COR-L47 (cell line): ENCODE results near the gene FZD1.

Experiments used
- DNase-seq: peaks from one replicate; lab custom pipeline; 2025; lab: John Stamatoyannopoulos, UW

Gene FZD1

DNA sequence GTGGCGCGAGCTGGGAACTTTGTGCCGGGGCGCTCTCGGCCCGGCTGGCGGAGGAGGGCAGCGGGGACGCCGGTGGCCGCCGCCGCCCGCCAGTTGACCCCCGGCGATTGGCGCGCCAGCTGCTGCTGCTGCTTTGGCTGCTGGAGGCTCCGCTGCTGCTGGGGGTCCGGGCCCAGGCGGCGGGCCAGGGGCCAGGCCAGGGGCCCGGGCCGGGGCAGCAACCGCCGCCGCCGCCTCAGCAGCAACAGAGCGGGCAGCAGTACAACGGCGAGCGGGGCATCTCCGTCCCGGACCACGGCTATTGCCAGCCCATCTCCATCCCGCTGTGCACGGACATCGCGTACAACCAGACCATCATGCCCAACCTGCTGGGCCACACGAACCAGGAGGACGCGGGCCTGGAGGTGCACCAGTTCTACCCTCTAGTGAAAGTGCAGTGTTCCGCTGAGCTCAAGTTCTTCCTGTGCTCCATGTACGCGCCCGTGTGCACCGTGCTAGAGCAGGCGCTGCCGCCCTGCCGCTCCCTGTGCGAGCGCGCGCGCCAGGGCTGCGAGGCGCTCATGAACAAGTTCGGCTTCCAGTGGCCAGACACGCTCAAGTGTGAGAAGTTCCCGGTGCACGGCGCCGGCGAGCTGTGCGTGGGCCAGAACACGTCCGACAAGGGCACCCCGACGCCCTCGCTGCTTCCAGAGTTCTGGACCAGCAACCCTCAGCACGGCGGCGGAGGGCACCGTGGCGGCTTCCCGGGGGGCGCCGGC, 870 bp downstream of the FZD1 start:
- DNase-seq: peak; percentile 53

DNA sequence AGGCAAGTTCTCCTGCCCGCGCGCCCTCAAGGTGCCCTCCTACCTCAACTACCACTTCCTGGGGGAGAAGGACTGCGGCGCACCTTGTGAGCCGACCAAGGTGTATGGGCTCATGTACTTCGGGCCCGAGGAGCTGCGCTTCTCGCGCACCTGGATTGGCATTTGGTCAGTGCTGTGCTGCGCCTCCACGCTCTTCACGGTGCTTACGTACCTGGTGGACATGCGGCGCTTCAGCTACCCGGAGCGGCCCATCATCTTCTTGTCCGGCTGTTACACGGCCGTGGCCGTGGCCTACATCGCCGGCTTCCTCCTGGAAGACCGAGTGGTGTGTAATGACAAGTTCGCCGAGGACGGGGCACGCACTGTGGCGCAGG, 1.4 kb downstream of the FZD1 start:
- no peak for DNase-seq

DNA sequence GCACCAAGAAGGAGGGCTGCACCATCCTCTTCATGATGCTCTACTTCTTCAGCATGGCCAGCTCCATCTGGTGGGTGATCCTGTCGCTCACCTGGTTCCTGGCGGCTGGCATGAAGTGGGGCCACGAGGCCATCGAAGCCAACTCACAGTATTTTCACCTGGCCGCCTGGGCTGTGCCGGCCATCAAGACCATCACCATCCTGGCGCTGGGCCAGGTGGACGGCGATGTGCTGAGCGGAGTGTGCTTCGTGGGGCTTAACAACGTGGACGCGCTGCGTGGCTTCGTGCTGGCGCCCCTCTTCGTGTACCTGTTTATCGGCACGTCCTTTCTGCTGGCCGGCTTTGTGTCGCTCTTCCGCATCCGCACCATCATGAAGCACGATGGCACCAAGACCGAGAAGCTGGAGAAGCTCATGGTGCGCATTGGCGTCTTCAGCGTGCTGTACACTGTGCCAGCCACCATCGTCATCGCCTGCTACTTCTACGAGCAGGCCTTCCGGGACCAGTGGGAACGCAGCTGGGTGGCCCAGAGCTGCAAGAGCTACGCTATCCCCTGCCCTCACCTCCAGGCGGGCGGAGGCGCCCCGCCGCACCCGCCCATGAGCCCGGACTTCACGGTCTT, 1.9 kb downstream of the FZD1 start:
- no peak for DNase-seq

DNA sequence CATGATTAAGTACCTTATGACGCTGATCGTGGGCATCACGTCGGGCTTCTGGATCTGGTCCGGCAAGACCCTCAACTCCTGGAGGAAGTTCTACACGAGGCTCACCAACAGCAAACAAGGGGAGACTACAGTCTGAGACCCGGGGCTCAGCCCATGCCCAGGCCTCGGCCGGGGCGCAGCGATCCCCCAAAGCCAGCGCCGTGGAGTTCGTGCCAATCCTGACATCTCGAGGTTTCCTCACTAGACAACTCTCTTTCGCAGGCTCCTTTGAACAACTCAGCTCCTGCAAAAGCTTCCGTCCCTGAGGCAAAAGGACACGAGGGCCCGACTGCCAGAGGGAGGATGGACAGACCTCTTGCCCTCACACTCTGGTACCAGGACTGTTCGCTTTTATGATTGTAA, 2.5 kb downstream of the FZD1 start:
- DNase-seq: no peak

DNA sequence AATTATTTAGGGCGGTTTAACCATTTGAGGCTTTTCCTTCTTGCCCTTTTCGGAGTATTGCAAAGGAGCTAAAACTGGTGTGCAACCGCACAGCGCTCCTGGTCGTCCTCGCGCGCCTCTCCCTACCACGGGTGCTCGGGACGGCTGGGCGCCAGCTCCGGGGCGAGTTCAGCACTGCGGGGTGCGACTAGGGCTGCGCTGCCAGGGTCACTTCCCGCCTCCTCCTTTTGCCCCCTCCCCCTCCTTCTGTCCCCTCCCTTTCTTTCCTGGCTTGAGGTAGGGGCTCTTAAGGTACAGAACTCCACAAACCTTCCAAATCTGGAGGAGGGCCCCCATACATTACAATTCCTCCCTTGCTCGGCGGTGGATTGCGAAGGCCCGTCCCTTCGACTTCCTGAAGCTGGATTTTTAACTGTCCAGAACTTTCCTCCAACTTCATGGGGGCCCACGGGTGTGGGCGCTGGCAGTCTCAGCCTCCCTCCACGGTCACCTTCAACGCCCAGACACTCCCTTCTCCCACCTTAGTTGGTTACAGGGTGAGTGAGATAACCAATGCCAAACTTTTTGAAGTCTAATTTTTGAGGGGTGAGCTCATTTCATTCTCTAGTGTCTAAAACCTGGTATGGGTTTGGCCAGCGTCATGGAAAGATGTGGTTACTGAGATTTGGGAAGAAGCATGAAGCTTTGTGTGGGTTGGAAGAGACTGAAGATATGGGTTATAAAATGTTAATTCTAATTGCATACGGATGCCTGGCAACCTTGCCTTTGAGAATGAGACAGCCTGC, 3.1 kb downstream of the FZD1 start:
- DNase-seq: no peak

DNA sequence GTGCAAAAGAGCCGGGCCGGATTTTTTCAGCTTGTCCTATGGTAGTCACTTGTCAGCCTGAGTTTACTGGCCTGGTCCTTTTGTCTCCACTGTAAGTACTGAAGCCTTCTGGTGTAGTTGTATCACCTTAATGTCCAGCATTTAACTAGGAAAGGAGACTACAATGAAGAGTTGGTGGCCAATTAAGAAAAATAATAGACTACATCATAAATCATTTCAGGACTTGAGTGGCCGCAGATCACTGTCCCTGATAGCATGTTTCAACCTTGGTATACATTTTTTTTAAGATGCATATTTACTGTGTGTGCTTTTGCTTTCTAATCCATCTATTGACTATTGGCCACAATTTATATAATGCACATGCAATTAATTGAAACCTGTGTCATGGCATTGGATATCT, 6.1 kb downstream of the FZD1 start:
- DNase-seq: no peak

DNA sequence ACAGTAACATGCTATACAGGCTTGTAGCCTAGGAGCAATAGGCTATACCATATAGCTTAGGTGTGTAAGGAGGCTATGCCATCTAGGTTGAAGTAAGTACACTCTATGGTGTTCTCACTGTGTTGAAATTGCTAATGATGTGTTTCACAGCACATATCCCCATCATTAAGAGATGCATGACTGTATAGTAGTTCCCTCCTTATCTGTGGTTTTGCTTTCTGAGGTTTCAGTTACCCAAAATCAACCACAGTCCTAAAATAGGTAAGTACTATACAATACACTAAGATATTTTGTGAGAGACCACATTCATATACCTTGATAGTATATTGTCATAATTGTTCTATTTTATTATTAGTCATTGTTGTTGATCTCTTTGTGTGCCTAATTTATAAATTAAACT, 12.7 kb downstream of the FZD1 start:
- no peak for DNase-seq

DNA sequence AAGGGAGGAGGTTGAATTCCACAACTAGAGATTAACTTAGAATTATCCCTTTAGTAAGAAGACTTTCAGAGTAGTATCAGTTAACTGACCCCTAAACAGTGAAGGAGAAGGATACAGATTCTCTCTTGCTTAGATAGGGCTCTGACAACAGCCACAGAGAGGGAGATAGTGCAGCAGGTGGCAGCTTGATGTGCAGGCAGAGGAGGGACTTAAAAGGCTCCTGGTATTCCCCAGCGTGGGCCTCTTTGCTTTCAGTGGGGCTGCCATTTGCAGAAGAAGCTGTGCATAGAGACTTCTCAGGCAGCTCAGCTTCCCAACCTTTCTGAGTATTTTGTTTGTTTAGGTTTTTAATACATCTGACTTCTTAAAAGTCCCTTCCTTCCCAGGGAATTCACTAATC, 16.0 kb downstream of the FZD1 start:
- no peak for DNase-seq

DNA sequence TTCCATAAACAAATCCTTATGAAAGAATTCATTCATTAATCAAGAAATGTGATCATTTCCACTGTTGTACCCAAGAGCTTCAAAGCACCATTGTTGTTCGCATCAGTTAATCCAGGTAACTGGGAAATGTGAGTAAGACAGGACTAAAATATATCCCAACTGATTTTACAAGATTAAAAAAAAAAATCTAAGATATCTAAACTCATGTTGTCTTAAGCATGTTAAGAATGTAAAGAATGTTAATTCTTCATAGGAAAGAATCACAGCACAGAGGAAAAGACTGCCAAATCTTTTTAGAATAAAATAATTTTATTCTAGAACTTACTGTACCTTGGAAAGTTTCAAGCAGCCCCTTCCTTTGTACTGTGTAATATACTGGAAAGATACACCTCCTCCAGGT, 16.4 kb downstream of the FZD1 start:
- no peak for DNase-seq

DNA sequence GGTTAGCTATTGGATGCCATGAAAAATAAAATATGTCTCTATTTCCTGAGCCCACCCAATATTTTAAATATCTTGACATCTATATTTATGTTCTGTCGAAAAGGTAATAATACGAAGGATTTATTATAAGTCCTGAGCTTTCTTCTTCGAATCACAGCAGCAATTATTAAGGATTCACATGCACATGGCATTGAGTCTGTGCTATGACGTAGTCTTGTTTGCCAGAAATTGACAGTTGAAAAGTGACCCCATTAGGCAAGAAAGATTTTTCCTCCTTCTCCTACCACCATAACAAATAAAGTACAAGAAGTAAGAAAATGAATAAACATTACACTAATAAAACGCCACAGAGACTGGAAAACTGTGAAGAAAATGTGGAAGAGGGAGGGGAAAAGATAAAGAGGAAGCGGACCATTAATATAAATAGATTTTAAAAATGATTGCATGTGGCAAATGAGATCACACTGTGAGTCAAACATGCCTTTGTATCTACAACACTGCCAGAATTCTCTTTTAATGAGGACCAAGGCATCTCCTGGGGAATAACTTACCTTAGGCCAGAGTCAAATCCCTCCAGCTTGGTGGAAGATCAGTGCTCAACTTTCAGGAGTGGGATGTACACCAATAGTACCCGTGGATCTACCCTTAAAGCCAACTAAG, 21.6 kb downstream of the FZD1 start:
- no peak for DNase-seq

DNA sequence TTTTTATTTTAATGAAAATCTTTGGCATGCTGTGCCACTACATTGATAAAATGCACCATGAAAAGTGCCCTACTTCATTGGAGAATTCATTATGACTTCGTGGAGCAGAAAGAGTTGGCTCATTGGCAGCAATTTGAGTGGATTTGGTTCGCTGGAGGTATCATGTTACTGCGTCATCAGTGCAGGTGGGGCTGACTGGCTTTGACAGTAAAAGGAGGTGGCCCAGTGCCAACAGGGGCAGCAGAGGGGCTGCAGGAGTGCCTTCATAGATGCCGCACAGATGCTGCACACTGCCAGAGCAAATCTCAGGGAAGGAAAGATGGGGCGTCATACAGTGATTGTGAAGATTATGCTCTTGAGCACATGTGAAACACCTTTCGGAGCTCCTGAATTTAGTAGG, 22.2 kb downstream of the FZD1 start:
- DNase-seq: peak; percentile 78

DNA sequence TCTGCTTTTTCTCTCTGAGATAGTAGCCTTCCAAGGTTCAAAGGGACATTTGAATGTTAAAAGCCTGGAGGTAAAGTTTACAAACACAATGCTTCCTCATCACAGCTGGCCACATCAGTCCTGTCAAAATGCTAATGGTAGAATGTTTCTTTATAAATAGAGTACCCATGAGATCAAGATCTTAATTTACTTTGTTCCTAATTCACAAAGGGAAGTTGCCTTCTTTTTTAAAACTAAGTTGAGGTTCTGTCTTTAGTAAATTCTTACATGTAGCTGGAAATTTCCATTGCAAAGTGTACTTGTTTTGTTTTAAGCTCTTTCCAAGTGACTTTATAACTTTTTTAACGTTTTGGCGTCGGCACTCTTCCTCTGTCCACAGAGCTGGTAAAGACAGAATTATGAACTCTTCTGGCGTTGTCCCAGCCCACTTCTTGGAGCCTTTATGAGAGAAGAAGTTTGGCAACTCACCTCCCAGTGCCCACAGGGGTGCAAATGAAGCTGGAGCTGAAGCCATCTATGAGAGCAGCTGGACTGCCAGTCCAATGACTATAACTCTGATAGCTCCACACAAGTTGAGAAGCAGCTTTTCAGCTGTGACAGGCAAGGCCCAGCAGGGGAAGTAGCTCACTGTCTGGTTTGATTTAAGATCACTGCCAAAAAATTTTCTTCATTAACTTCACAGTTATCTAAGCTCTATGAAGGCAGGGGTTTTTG, 23.3 kb downstream of the FZD1 start:
- no peak for DNase-seq

DNA sequence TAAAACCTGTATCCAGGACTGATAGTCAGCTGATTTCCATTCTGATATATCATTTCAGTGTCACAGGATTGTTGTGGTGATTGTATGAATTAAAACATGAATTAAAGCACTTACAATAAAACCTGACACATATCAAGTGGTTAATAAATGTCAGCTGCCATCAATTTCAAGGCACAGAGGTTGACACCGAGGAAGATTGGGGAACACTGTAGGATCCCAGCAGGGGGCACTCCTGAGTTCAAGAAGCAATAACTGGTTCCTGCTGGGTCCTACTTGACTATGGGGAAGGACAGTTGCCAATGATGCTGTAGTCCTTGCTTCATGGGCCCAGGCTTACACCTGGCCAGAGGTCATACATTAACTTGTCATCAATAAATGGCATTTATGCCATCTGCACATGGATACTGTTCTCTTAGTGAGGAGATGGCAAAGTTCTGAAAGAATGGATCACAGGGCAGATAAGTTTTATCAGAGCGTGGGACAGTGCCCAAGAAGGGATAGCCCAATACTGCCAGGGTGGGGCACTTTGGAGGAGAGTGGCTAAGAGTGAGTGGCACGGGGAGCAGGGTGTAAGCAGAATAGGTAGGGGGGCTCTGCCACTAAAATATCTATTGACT, 24.1 kb downstream of the FZD1 start:
- no peak for DNase-seq

DNA sequence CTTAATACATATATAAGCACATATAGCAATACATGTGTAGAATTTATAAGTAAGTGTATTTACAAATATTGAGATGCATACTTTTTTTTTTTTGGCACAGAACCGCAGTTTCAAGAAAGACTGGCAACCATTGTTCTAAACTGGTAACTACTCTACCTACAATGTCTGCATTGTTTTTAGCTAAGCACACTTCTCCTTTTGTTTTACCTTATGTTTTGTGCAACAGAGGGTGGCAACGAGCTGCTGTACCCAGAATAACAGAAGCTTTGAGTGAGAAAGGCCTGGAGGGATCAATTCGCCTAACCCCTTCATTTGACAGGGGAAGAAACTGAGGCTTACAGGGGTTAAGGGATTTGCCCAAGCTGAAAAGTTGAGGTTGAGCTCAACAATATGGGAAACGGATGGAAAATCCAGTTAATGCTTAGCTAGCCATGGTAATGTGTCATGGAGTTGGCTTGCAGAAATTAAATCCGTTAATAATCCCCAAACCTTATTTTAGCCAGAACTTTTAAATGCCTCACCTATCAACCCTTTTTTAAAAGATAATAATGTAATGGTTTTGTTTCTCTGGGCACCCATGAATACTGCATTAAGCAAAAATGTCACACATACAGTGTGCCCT, 25.5 kb downstream of the FZD1 start:
- DNase-seq: no peak

DNA sequence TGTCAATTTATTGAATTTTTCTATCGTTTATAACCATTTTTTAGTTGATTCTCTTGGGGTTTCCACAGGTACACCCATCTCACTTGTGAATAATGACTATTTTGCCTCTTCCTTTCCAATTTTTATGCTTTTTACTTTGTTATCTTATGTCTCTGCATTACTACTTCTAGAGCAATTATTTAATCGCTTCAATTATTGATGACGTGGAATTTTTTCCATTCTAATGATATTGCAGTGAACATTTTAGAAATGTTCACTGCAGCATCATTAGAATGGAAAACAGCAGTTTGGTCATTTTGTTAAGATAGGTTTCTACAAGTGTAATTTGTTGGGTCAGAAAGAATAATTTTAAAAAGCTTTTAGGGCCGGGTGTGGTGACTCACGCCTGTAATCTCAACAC, 27.1 kb downstream of the FZD1 start:
- no peak for DNase-seq

DNA sequence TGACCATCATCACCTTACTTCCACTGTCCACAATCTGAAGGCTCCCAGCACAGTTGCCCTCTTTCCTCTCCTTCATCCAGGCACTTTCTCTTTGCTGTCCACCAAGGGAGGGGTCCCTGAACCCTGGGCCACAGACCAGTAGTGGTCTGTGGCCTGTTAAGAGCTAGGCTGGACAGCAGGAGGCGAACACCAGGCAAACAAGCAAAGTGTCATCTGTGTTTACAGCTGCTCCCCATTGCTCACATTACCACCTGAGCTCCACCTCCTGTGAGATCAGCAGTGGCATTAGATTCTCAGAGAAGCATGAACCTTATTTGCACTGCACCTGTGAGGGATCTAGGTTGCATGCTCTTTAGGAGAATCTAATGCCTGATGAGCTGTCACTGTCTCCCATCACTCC, 27.7 kb downstream of the FZD1 start:
- DNase-seq: no peak

DNA sequence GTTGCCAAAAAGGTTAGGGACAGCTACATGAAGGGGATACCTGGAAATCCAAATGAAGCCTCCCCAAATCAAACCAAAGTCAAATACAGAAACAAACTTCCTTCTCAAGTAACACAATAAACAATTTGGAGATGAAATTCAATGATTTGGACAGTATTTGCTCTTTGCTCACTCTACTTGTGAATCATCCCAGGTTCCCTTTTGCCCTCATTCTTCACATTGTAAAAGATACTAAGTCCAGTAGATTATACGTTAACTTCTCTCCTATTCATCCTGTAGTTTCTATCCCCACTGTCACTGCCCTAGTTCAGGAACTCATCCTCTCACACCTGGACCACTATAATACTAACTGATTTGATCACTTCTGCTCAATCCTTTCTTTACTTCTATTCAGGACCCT, 28.3 kb downstream of the FZD1 start:
- no peak for DNase-seq

DNA sequence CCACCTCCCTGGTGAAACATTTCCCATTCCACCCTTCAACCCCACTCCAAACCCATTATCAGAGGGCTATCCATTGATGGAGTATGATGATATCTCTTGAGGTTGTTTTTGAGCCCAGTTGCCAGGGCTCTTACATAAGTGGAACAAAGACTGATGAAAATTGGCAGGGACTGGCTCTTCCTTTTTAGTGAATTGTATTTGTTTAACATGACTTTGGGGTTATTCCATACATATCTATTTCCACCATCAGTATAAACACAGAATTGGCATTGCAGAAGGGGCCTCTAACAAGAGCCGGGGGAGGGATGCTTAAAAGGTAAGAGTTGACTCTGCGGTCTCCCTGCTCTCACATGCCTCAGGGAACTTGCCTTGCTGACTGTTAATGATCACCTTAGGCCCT, 28.9 kb downstream of the FZD1 start:
- DNase-seq: no peak

DNA sequence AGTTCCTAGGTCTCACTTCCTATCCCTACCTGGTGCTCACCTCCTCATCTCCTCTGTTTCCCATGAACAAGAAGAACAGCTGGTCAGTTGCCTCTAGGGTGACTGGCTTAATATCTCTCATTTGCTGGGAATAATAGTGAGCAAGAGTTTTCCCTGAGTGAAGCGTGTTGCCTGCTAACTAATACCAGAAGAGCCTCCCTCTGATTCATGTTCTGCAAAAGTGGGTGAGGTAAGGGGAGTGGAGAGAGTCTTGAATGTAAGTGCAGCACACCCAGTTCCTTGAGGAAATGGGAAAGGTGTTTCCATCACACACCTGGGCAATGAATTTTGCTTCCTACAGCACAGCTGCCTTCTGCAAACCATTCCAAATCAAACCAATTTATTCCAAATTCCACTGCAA, 29.6 kb downstream of the FZD1 start:
- DNase-seq: no peak

DNA sequence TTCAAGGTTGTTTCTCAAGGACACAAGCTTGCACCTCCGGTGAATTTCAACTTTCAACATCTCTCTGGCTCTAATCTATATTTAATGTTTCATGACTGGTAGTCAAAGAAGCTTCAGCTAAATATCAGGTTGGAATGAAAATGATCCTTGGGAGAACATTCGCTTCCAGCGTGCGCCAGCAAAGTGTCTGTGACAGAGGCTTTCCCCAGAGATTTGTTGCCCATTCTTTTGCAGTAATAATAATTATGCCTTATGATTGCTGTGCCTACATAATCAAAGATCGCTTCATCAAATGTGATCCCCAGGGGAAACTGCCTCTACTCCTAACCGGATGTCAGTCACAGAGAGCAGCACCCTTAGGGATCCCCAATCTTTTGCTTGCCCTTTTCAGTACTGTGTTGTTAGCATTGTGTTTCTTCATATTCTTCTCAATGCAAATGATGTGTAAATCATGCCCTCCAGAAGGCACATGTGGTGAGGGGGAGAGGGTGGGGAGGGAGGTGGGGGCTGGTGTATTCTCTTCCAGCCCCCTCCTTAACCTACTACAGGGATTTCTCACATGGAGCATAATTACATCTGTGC, 30.5 kb downstream of the FZD1 start:
- no peak for DNase-seq

DNA sequence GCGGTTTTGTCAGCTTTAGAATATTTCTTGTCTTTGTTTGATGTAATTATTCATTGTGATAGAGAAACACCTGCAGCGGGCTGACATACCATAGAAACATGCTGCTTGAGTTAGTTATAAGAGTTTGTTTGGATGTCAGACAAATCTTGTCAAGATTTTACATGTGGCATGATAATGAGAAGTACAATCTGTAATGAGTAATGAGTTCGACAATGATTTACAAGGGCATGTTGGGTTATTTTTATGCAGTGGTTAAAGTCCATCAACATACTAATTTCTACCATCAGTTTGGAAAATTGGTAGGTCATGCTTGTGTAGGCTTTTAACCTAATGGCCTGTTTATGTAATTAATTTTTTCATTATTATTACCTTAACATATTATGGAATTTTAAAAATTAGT, 31.3 kb downstream of the FZD1 start:
- DNase-seq: no peak
